Heart left ventricle (tissue), 13 donors: Measurements from ENCODE around the gene NSUN2.

ENCODE experiments used
- POLR2A ChIP-seq, 2 donors: fragments of 450-650 bp; IDR thresholded peaks; one replicate each; pipeline ENCODE4 v1.6.1; 2017; ENCODE audit warnings: antibody characterized with exemption in 2 of 2, mild to moderate bottlenecking in 2 of 2, moderate library complexity in 2 of 2
- TF ChIP-seq, protein P1 (sequence below), 12 donors: fragments of 200-600 bp; sonication (generic) in 4 of 12; IDR thresholded peaks; one replicate each; pipeline versions ENCODE4 v1.5.0 to v1.8.0; 2018 to 2022; ENCODE audit warnings: antibody characterized with exemption in 12 of 12, mild to moderate bottlenecking in 5 of 12
- donor health status: ischemic (EF 13 %, LVEDD 7.1; RV severe dilation, severe dysfunction).
- donor health status: DM: no; HTN: yes; CAD: no.
- donor health status: DM: no; HTN: no; CAD: no.
- donor health status: ischemic (EF 25% LVEDD 6.9; RV normal size, moderate dysfunction).
- donor health status: ischemic (EF 25% LVEDD 5.7; RV mildly dilated, moderate dysfunction).
- donor health status: ischemic (EF 35%, LVEDD 5.7; RV mildly dilated, moderate dysfunction).
- donor health status: nonischemic (EF 11% LVEDD 7.7; RV severe dilation, severe dysfunction).
- donor health status: DM: yes; HTN: yes; CAD: no.
- donor health status: PGD.
- donor health status: ischemic (EF 29% LVEDD 5.4; RV normal size, mild dysfunction).
- donor health status: nonischemic (EF 23%, LVEDD 6.1; RV moderate dilation, normal function).

DNA sequence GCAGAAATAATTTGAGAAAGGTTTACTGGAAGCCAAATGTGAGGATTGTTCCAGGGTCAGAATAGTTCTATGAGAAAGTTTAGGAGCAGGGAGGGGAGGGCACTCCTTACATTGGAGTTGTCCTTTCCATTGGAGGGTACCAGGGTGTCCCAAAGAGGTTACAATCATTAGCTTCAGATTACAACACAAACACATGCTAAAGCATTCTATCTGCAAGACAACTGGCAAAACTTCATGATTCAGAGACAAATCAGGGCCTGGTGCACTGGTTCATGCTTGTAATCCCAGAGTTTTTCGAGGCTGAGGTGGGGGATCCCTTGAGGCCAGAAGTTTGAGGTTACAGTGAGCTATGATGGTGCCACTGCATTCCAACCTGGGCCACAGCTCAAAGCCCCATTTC lies 51.8 kb downstream of the NSUN2 start:
- TF ChIP-seq, protein P1, sequence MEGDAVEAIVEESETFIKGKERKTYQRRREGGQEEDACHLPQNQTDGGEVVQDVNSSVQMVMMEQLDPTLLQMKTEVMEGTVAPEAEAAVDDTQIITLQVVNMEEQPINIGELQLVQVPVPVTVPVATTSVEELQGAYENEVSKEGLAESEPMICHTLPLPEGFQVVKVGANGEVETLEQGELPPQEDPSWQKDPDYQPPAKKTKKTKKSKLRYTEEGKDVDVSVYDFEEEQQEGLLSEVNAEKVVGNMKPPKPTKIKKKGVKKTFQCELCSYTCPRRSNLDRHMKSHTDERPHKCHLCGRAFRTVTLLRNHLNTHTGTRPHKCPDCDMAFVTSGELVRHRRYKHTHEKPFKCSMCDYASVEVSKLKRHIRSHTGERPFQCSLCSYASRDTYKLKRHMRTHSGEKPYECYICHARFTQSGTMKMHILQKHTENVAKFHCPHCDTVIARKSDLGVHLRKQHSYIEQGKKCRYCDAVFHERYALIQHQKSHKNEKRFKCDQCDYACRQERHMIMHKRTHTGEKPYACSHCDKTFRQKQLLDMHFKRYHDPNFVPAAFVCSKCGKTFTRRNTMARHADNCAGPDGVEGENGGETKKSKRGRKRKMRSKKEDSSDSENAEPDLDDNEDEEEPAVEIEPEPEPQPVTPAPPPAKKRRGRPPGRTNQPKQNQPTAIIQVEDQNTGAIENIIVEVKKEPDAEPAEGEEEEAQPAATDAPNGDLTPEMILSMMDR (IDR thresholded peaks at IDR 0.05): no peak
- no peak for TF ChIP-seq POLR2A (IDR thresholded peaks at IDR 0.05)
